ENCODE data around the gene RAPH1.

- TF ChIP-seq, protein P1, sequence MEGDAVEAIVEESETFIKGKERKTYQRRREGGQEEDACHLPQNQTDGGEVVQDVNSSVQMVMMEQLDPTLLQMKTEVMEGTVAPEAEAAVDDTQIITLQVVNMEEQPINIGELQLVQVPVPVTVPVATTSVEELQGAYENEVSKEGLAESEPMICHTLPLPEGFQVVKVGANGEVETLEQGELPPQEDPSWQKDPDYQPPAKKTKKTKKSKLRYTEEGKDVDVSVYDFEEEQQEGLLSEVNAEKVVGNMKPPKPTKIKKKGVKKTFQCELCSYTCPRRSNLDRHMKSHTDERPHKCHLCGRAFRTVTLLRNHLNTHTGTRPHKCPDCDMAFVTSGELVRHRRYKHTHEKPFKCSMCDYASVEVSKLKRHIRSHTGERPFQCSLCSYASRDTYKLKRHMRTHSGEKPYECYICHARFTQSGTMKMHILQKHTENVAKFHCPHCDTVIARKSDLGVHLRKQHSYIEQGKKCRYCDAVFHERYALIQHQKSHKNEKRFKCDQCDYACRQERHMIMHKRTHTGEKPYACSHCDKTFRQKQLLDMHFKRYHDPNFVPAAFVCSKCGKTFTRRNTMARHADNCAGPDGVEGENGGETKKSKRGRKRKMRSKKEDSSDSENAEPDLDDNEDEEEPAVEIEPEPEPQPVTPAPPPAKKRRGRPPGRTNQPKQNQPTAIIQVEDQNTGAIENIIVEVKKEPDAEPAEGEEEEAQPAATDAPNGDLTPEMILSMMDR (conservative IDR thresholded peaks at IDR 0.05): no peak
- no peak for TF ChIP-seq ZFX (IDR thresholded peaks at IDR 0.05)
Measured at GRCh38 chr2:203500951-203501350, 34.1 kb downstream of the RAPH1 start.

All from C4-2B (cell line).